ENCODE results near the gene SUMO1.

DNA sequence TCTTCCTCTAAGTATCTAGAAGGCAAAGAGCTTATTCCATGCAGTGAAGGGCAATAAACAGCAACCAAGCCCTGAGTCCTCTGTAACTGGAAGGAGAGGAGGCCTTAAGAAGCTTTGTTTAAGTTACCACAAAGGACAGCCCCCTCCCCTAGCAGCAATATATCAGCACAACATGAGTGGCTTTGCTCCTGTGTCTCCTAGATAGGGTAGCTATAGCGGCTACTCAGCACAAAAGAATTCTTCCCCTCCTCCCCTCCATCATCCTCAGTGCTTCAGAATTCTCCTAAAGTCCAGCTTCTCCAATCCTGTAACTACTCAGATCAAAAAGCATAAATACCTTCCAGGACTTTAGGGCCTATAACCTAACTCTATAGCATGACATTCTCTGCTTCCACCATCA, 16.5 kb downstream of the SUMO1 start:
- TF ChIP-seq POLR2A (IDR thresholded peaks at IDR 0.05; ENCODE audit: low read length) (no peak), GATA1 (IDR thresholded peaks at IDR 0.05; ENCODE audit: low read depth, low read length) (no peak)

Data from erythroblast (primary cell).